Neural crest cell (in vitro differentiated cells): ENCODE results near the gene PNMA8B. TPM values are rescaled to one million over a fixed set of nuclear protein-coding genes. Genes with fewer than 3 reads are reported as not detected.
A peak's percentile ranks its signal among the peaks of the same experiment; 100 is the strongest.
"Not testable (repeated sequence)": the region's sequence is repeated elsewhere in the genome, so short reads cannot be mapped to it uniquely, and the experiment has no call there.

Experiments used
- DNase-seq: peaks from one replicate; pipeline ENCODE4 v3.0.0; 2021; ENCODE audit warnings: low read depth, mixed read lengths, low spot score
- H3K27ac Mint-ChIP-seq: one replicate; pipeline ENCODE4 v1.8.0; 2021; ENCODE audit warnings: mild to moderate bottlenecking, mixed read lengths; ENCODE audit not compliant: unreplicated experiment
- H3K27me3 Mint-ChIP-seq: 2 replicates; pipeline ENCODE4 v1.8.0; 2021; ENCODE audit warnings: low read depth, mild to moderate bottlenecking, mixed read lengths
- H3K36me3 Mint-ChIP-seq: 2 replicates; pipeline ENCODE4 v1.8.0; 2021; ENCODE audit warnings: low read depth, mild to moderate bottlenecking, mixed read lengths
- H3K4me1 Mint-ChIP-seq: 2 replicates; pipeline ENCODE4 v1.8.0; 2021; ENCODE audit warnings: mixed read lengths
- H3K4me3 Mint-ChIP-seq: one replicate; pipeline ENCODE4 v1.8.0; 2021; ENCODE audit warnings: mild to moderate bottlenecking, mixed read lengths
- H3K9me3 Mint-ChIP-seq: 2 replicates; pipeline ENCODE4 v1.8.0; 2021; ENCODE audit warnings: mixed read lengths
- total RNA-seq: library from RNA; stranded (reverse); gene quantifications from 2 replicates; pipeline ENCODE4 v1.2.1, GENCODE V29; 2021
- TF ChIP-seq, protein P1 (sequence below): fragments of 200-600 bp; sonication (generic); conservative IDR thresholded peaks from 2 replicates; pipeline ENCODE4 v1.5.0; 2021; ENCODE audit warnings: antibody characterized with exemption, mild to moderate bottlenecking

The PNMA8B gene
- total RNA-seq, 1 donor from 2014 or later, result 4.6 TPM

DNA sequence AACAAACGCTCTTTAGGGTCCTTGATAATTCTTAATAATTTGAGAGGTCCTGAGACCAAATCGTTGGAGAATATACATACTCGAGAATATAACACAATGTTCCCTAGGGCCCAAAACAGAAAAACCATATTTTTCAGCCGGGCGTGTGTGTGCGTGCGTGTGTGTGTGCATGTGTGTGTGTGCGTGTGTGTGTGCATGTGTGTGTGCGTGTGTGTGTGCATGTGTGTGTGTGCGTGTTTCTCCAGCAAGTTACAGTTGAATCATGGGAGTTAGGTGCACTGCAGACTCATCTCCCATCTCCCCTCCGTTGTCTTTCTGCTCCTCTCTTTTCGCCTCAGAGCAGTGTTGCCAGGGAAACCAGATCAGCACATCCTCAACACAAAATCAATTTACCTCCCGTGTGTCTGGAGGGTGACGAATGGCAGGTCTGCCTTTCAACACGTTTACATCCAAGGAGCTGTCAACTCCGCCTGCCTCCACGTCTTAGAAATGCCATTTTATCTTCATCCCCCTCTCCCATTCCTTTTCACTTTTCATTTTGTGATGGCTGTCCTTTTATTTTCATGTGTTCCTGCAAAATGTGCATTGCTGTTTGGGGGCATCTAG, 8.3 kb upstream of the PNMA8B start:
- TF ChIP-seq, protein P1, sequence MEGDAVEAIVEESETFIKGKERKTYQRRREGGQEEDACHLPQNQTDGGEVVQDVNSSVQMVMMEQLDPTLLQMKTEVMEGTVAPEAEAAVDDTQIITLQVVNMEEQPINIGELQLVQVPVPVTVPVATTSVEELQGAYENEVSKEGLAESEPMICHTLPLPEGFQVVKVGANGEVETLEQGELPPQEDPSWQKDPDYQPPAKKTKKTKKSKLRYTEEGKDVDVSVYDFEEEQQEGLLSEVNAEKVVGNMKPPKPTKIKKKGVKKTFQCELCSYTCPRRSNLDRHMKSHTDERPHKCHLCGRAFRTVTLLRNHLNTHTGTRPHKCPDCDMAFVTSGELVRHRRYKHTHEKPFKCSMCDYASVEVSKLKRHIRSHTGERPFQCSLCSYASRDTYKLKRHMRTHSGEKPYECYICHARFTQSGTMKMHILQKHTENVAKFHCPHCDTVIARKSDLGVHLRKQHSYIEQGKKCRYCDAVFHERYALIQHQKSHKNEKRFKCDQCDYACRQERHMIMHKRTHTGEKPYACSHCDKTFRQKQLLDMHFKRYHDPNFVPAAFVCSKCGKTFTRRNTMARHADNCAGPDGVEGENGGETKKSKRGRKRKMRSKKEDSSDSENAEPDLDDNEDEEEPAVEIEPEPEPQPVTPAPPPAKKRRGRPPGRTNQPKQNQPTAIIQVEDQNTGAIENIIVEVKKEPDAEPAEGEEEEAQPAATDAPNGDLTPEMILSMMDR, result no peak
- Mint-ChIP-seq H3K9me3 (no peaks in the 10 kb centered on the region), H3K27me3 (no peaks in the 10 kb centered on the region), H3K4me1 (peaks cover 18% of the 10 kb centered on the region), H3K36me3 (no peaks in the 10 kb centered on the region), H3K4me3 (no peak overlapping the region), H3K27ac (no peak overlapping the region)
- DNase-seq, result no peak

DNA sequence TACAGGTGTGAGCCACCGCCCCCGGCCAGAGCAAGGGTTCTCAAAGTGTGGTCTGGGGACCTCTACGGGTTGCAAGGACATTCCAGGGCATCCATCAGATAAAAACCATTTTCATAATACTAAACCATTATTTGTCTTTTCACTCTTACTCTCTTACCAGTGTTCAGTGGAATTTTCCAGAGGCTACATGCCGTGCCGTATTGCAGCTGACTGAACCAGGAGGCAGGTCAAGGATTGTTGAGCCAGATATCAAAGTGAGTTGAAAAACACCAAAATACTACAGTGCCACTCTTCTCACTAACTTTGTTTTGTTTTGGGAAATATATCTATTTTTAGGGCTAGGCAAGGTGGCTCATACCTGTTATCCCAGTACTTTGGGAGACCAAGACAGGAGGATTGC, 7.2 kb upstream of the PNMA8B start:
- no peaks in the 10 kb centered on the region for H3K36me3 Mint-ChIP-seq
- no peak overlapping the region for H3K4me3 Mint-ChIP-seq
- peaks cover 22% of the 10 kb centered on the region for H3K4me1 Mint-ChIP-seq
- DNase-seq, result no peak
- TF ChIP-seq, protein P1, result no peak
- peak overlapping the region; percentile 19 for H3K27ac Mint-ChIP-seq
- no peaks in the 10 kb centered on the region for H3K27me3 Mint-ChIP-seq
- H3K9me3 Mint-ChIP-seq, result no peaks in the 10 kb centered on the region

DNA sequence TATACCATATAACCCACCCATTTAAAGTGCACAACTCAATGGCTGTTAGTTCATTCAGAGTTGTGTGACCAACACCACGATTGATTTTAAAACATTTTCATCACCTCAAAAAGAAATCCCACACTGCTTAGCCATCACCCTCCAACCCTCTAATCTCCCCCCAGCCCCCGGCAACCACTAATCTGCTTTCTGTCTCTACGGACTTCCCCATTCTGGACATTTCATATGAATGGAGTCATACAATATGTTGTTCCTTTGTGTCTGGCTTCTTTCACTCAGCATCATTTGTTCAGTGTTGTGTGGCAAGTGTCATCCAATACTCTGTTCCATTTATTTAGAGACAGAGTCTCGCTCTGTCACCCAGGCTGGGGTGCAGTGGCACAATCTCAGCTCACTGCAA, 4.0 kb upstream of the PNMA8B start:
- no peaks in the 10 kb centered on the region for H3K9me3 Mint-ChIP-seq
- TF ChIP-seq, protein P1, result no peak
- H3K27ac Mint-ChIP-seq, result no peak overlapping the region
- no peak for DNase-seq
- H3K4me1 Mint-ChIP-seq, result peaks cover 37% of the 10 kb centered on the region
- peaks cover 1% of the 10 kb centered on the region for H3K27me3 Mint-ChIP-seq
- H3K4me3 Mint-ChIP-seq, result no peak overlapping the region
- no peaks in the 10 kb centered on the region for H3K36me3 Mint-ChIP-seq

DNA sequence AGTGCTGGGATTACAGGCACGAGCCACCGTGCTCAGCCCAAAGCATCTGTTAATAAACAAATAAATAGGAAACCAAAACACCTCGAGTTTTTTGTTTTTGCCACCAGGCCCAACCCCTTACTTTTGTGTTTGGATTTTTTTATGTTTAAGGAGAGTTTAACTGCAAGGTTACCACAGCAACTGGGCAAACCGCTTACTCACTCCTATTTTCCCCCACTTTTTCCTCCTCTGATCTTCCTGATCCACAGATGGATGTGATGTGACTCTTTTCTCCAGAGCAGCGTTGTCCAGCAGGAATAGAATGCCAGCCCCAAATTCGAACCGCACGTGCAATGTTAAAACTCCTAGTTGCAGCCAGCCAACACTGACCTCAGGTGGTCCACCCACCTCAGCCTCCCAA, 2.1 kb upstream of the PNMA8B start:
- Mint-ChIP-seq H3K27me3 (peaks cover 3% of the 10 kb centered on the region), H3K9me3 (no peaks in the 10 kb centered on the region), H3K4me1 (peaks cover 28% of the 10 kb centered on the region), H3K27ac (peak overlapping the region; percentile 35), H3K36me3 (no peaks in the 10 kb centered on the region), H3K4me3 (no peak overlapping the region)
- DNase-seq, result no peak
- TF ChIP-seq, protein P1, result no peak

DNA sequence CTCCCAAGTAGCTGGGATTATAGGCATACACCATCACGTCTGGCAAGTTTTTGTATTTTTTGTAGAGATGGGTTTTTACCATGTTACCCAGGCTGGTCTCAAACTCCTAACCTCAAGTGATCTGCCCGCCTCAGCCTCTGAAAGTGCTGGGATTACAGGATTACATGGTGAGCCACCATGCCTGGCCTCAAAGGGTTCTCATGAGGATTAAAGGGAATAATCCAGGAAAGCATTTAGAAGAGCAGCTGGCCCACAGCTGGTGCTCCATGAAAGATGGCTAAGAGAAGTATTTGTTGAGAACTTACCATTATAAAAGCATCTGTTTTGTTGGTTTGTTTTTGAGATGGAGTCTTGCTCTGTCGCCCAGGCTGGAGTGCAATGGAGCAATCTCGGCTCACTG, 1.2 kb upstream of the PNMA8B start:
- H3K27ac Mint-ChIP-seq, H3K9me3 Mint-ChIP-seq: not testable (repeated sequence)

DNA sequence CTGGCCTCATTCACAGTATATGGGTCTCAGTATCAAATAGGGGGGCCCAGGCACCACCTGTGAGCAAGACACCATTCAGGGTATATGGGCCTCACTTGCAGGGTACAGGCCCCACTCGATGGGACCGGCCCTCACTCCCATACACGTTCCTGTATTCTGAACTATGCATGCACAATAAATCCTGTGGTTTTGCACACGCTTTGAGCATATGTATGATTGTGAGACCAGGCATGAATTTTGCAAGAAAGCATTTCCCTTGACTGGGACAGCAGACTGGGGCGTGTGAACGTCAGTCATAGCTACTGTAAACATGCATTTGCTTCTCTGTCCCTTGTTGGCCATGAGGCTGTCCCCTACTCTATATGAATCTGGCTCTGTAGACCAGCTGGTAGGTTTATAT, 637 bp upstream of the PNMA8B start:
- Mint-ChIP-seq H3K27me3 (peaks cover 3% of the 10 kb centered on the region), H3K4me3 (peak overlapping the region; percentile 66), H3K4me1 (peaks cover 28% of the 10 kb centered on the region), H3K9me3 (no peaks in the 10 kb centered on the region), H3K27ac (no peak overlapping the region), H3K36me3 (no peaks in the 10 kb centered on the region)
- no peak for DNase-seq
- TF ChIP-seq, protein P1, result no peak

More for the DNA sequence above, 1.2 kb upstream of the PNMA8B start:
- not testable (repeated sequence) for H3K36me3 Mint-ChIP-seq, DNase-seq, H3K27me3 Mint-ChIP-seq, H3K4me3 Mint-ChIP-seq
- peaks cover 28% of the 10 kb centered on the region for H3K4me1 Mint-ChIP-seq
